Measurements from ENCODE around the gene RPL36.

The RPL36 gene

GRCh38 chr19:5666921-5667610, 23.0 kb upstream of the RPL36 start:
- TF ChIP-seq CTCF (conservative IDR thresholded peaks at IDR 0.05; ENCODE audit: low read depth, low read length): no peak
- no peaks in the 10 kb centered on the region for H3K27me3 ChIP-seq (ENCODE audit: insufficient read depth, low read depth)
- H3K79me2 ChIP-seq (ENCODE audit: insufficient read depth, low read depth): no peaks in the 10 kb centered on the region
- H3K36me3 ChIP-seq (ENCODE audit: insufficient read depth): no peaks in the 10 kb centered on the region
- no peaks in the 10 kb centered on the region for H4K20me1 ChIP-seq (ENCODE audit: insufficient read depth)
- H3K9ac ChIP-seq: no peak overlapping the region
- no peak overlapping the region for H3K27ac ChIP-seq
- no peak overlapping the region for H3K4me3 ChIP-seq (IDR thresholded peaks at IDR 0.05; ENCODE audit: insufficient read depth, low read depth, low read length)
- H3K4me2 ChIP-seq: no peak overlapping the region
- H3K4me1 ChIP-seq (ENCODE audit: low read depth, poor library complexity, severe bottlenecking): peaks cover 8% of the 10 kb centered on the region
- H2AFZ ChIP-seq (ENCODE audit: low read depth): no peak overlapping the region

- no peak overlapping the region for H3K9ac ChIP-seq
- no peak overlapping the region for H3K4me3 ChIP-seq (IDR thresholded peaks at IDR 0.05; ENCODE audit: insufficient read depth, low read depth, low read length)
- H3K4me1 ChIP-seq (ENCODE audit: low read depth, poor library complexity, severe bottlenecking): peaks cover 8% of the 10 kb centered on the region
- H2AFZ ChIP-seq (ENCODE audit: low read depth): no peak overlapping the region
- TF ChIP-seq CTCF (conservative IDR thresholded peaks at IDR 0.05; ENCODE audit: low read depth, low read length): no peak
- no peak overlapping the region for H3K27ac ChIP-seq
- H3K27me3 ChIP-seq (ENCODE audit: insufficient read depth, low read depth): no peaks in the 10 kb centered on the region
- H3K4me2 ChIP-seq: no peak overlapping the region
- no peaks in the 10 kb centered on the region for H3K36me3 ChIP-seq (ENCODE audit: insufficient read depth)
- no peaks in the 10 kb centered on the region for H3K79me2 ChIP-seq (ENCODE audit: insufficient read depth, low read depth)
- H4K20me1 ChIP-seq (ENCODE audit: insufficient read depth): no peaks in the 10 kb centered on the region
Observed at GRCh38 chr19:5667751-5668271, 22.3 kb upstream of the RPL36 start.

- H2AFZ ChIP-seq (ENCODE audit: low read depth): no peak overlapping the region
- TF ChIP-seq CTCF (conservative IDR thresholded peaks at IDR 0.05; ENCODE audit: low read depth, low read length): no peak
- no peaks in the 10 kb centered on the region for H4K20me1 ChIP-seq (ENCODE audit: insufficient read depth)
- H3K4me1 ChIP-seq (ENCODE audit: low read depth, poor library complexity, severe bottlenecking): peaks cover 8% of the 10 kb centered on the region
- H3K27me3 ChIP-seq (ENCODE audit: insufficient read depth, low read depth): no peaks in the 10 kb centered on the region
- H3K4me2 ChIP-seq: no peak overlapping the region
- no peaks in the 10 kb centered on the region for H3K79me2 ChIP-seq (ENCODE audit: insufficient read depth, low read depth)
- no peak overlapping the region for H3K9ac ChIP-seq
- H3K27ac ChIP-seq: no peak overlapping the region
- no peaks in the 10 kb centered on the region for H3K36me3 ChIP-seq (ENCODE audit: insufficient read depth)
- no peak overlapping the region for H3K4me3 ChIP-seq (IDR thresholded peaks at IDR 0.05; ENCODE audit: insufficient read depth, low read depth, low read length)
Observed at GRCh38 chr19:5669212-5669611, 20.9 kb upstream of the RPL36 start.

GRCh38 chr19:5671600-5671999, 18.5 kb upstream of the RPL36 start:
- H3K27me3 ChIP-seq (ENCODE audit: insufficient read depth, low read depth): no peaks in the 10 kb centered on the region
- H3K27ac ChIP-seq: no peak overlapping the region
- no peaks in the 10 kb centered on the region for H3K4me1 ChIP-seq (ENCODE audit: low read depth, poor library complexity, severe bottlenecking)
- H3K9ac ChIP-seq: no peak overlapping the region
- no peaks in the 10 kb centered on the region for H4K20me1 ChIP-seq (ENCODE audit: insufficient read depth)
- H3K36me3 ChIP-seq (ENCODE audit: insufficient read depth): no peaks in the 10 kb centered on the region
- no peak overlapping the region for H3K4me3 ChIP-seq (IDR thresholded peaks at IDR 0.05; ENCODE audit: insufficient read depth, low read depth, low read length)
- no peak overlapping the region for H3K4me2 ChIP-seq
- TF ChIP-seq CTCF (conservative IDR thresholded peaks at IDR 0.05; ENCODE audit: low read depth, low read length): no peak
- H2AFZ ChIP-seq (ENCODE audit: low read depth): no peak overlapping the region
- no peaks in the 10 kb centered on the region for H3K79me2 ChIP-seq (ENCODE audit: insufficient read depth, low read depth)
